ENCODE results near the gene AP4M1.

DNA sequence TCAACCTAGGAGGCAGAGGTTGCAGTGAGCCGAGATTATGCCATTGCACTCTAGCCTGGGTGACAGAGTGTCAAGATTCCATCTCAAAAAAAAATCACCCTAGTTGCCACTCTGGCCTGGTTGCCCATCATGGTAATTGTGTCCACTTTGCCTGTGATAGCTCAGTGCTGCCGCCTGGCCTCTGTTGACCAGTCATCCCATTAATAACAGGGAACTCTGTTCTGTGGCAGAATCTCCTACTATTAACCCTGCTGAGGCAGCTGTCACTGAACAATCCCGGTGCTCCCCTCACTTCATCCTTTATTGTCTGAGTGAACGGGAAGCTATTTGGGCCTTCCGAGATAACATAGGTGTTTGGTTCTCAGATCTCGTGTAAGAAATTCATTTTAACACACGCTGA lies 34.5 kb upstream of the AP4M1 start:
- TF ChIP-seq CTCF (tag by site-specific recombination; IDR thresholded peaks at IDR 0.05) (no peak), BCL11B (tag by site-specific recombination; IDR thresholded peaks at IDR 0.05; ENCODE audit: low read depth) (no peak)
